ENCODE data around the gene MARCHF7.

DNA sequence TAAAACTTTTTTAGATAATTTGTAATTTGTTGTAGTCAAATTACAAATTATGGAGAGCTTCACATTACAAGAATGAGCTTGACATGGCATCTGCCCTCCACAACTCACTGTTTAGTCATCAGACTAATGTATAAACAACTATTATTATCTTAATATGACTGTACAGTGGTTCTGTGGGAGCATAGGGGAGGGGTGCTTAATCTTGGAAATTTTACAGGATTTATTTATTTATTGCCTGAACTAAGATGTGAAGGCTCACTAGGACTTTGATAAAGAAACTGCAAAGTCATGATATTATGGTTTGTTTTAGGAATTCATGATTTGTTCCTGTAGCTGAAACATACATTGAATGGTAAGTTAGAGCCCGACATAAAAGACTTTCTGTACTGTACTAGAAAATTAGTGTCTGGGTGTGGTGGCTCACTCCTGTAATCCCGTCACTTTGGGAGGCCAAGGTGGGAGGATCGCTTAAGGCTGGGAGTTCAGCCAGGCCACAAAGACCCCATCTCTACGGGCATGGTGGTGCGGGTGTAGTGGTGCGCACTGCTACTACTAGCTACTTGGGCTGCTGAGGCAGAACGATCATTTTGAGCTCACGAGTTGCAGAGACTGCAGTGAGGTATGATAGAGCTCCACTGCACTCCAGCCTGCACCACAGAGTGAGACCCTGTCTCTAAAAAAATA, 2.1 kb downstream of the MARCHF7 start:
- TF ChIP-seq, protein P1, sequence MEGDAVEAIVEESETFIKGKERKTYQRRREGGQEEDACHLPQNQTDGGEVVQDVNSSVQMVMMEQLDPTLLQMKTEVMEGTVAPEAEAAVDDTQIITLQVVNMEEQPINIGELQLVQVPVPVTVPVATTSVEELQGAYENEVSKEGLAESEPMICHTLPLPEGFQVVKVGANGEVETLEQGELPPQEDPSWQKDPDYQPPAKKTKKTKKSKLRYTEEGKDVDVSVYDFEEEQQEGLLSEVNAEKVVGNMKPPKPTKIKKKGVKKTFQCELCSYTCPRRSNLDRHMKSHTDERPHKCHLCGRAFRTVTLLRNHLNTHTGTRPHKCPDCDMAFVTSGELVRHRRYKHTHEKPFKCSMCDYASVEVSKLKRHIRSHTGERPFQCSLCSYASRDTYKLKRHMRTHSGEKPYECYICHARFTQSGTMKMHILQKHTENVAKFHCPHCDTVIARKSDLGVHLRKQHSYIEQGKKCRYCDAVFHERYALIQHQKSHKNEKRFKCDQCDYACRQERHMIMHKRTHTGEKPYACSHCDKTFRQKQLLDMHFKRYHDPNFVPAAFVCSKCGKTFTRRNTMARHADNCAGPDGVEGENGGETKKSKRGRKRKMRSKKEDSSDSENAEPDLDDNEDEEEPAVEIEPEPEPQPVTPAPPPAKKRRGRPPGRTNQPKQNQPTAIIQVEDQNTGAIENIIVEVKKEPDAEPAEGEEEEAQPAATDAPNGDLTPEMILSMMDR (IDR thresholded peaks at IDR 0.05; ENCODE audit: poor library complexity) = no peak
- TF ChIP-seq EZH2 (IDR thresholded peaks at IDR 0.05; ENCODE audit: borderline replicate concordance) (no peak), EZH2phosphoT487 (IDR thresholded peaks at IDR 0.05; ENCODE audit: low read depth, severe bottlenecking, unreplicated experiment) (no peak)

Data from hepatocyte (in vitro differentiated cells).